ENCODE measurements around the gene PCBP1.
"Not testable (repeated sequence)": the region's sequence is repeated elsewhere in the genome, so short reads cannot be mapped to it uniquely, and the experiment has no call there.

The PCBP1 gene

DNA sequence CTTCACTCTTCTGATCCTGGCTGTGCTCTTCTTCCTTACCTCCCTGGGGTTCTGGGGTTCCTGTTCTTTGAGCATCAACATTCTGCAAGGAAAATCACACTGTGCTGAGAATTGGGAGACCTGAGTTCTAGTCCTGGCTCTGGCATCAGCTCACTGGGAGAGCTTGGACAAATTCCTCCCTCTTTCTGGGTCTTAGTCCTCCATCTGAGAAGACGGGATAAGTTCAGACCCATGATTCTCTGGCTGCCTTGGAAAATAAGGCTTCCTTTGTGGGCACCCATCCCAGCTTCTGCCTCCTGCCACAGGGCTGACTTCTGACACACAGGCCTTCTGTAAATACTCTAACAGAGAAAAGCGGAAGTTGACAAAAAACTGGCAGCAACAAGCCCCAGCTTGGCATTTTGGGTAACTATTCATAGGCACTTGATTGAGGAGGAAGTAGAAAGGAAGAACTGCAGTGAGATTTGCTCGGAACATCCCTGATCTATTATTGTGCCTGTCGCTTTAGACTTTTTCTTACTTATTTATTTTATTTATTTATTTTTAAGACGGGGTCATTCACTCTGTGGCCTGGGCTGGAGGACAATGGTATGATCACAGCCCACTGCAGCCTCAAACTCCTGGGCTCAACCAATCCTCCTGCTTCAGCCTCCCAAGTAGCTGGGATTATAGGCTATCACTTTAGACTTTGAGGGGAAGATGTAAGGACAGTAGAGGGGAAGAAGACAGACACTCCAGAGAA lies 7.9 kb downstream of the PCBP1 start:
- in situ Hi-C loops (cut with MboI; ENCODE audit: low sequenced_read_pairs) = no loop called here

DNA sequence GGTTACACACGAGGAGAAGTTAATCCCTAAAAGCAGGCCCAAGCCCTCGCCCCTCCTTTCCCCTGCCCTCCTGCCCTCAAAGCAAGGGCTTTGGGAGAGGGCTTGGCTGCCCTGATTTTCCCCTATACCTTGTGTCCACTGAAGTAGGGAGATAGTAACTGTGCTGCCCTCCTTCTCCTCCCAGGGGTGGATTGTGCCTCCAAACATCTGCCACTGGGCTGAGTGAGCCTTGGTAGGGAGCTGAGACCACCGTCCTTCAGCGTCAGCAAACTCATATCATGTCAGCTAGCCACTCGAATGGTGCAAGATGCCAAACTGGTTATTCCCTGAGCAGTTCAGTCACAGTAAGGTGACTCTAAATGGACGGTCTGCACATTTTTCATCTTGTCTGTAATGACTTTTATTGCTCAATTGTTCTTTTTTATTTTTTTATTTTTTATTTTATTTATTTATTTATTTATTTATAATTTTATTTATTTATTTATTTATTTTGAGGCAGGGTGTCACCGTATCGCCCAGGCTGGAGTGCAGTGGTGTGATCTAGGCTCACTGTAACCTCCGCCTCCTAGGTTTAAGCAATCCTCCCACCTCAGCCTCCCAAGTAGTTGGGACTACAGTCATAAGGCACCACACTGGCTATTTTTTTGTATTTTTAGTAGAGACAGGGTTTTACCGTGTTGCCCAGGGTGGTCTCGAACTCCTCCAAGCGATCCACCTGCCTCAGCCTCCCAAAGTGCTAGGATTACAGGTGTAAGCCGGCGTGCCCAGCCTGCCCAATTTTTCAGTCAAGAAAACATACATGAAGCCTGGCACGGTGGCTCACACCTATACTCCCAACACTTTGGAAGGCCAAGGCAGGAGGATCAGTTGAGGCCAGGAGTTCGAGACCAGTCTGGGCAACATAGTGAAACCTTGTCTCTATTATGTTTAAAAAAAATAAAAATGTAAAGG lies 8.7 kb downstream of the PCBP1 start:
- in situ Hi-C loops (cut with MboI; ENCODE audit: low sequenced_read_pairs) = no loop called here

DNA sequence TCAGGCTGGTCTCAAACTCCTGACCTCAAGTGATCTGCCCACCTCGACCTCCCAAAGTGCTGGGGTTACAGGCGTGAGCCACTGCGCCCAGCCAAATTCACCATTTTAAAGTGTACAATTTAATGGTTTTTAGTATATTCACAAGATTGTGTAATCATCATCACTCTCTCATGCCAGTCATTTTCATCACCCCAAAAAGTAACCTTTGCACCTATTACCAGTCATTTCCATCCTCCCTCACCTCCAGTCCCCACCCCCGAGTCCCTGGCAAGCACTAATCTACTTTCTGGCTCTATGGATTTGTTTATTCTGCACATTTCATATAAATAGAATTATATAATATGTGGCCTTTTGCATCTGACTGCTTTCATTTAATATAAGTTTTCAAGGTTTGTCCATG lies 10.8 kb downstream of the PCBP1 start:
- in situ Hi-C loops (cut with MboI; ENCODE audit: low sequenced_read_pairs) = no loop called here

DNA sequence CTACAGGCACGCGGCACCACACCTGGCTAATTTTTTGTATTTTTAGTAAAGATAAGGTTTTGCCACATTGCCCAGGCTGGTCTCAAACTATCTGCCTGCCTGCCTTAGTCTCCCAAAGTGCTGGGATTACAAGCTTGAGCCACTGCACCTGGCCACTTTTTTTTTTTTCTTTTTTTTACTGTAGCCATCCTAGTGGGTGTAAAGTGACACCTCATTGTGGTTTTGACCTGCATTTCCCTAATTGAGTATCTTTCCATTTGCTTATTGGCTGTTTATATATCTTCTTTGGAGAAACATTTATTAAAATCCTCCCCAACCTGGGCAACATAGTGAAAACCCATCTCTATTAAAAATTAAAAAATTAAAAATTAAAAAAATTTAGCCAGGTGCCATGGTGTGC lies 12.0 kb downstream of the PCBP1 start:
- in situ Hi-C loops (cut with MboI; ENCODE audit: low sequenced_read_pairs) = no loop called here

DNA sequence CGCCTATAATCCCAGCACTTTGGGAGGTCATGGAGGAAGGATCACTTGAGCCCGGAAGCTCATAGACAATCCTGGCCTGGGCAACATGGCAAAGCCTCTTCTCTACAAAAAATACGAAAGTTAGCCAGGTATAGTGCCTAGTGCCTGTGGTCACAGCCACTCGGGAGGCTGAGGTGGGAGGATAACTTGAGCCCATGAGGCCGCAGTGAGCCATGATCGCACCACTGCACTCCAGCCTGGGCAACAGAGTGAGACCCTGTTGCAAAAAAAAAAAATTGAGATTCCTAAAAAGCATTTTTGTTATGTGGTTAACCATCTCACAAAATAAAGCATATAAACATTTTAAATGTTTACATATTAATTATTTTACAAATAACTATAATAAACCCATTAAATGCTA lies 13.9 kb downstream of the PCBP1 start:
- in situ Hi-C loops (cut with MboI; ENCODE audit: low sequenced_read_pairs) = no loop called here

DNA sequence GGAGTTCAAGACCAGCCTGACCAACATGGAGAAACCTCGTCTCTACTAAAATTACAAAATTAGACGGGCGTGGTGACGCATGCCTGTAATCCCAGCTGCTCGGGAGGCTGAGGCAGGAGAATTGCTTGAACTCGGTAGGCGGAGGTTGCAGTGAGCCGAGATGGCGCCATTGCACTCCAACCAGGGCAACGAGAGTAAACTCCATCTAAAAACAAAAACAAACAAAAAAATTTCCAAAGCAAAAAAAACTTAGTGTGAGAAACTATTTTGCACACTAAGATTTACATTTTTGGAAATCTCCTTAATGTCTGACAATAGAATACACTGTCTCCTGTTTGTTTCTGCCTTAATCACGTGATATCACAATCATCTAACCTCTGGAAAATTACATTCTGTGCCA lies 14.4 kb downstream of the PCBP1 start:
- in situ Hi-C loops (cut with MboI; ENCODE audit: low sequenced_read_pairs) = not testable (repeated sequence)

DNA sequence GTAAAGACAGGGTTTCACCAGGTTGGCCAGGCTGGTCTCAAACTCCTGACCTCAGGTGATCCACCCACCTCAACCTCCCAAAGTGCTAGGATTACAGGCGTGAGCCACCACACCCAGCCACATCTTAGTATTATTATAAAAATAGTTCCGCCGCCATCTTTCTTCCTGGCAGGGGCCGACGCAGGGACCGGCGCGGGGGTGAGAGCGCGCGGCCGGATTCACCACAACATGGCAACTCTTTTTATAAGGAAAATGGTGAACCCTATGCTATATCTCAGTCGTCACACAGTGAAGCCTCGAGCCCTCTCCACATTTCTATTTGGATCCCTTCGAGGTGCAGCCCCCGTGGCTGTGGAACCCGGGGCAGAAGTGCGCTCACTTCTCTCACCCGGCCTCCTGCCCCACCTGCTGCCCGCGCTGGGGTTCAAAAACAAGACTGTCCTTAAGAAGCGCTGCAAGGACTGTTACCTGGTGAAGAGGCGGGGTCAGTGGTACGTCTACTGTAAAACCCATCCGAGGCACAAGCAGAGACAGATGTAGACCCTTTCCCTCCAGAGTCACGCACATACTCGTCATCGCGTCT lies 15.1 kb downstream of the PCBP1 start:
- in situ Hi-C loops (cut with MboI; ENCODE audit: low sequenced_read_pairs) = not testable (repeated sequence)

DNA sequence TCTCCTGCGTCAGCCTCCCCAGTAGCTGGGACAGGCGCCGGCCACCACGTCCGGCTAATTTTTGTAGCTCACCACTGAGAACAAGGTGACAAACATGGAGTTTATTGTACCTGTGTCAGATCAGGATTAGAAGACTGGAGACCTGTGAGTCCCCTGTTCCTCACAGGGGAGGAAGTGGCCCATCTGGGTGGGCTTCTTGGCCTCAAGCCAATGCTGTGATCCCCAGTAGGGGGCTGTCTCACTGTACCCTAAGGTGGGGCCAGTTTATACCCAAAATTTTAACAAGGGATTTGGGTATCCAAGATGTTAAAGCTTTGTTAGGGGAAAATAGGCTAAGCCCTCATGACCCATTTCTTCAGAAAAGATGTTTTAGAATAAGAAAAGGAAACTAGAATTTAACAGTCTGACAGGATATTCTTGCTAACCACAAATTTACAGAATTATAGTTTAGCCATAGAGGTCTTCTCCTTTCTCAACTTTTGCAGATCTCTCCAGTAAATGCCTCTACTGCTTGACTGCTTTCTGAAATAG lies 16.3 kb downstream of the PCBP1 start:
- in situ Hi-C loops (cut with MboI; ENCODE audit: low sequenced_read_pairs) = no loop called here

DNA sequence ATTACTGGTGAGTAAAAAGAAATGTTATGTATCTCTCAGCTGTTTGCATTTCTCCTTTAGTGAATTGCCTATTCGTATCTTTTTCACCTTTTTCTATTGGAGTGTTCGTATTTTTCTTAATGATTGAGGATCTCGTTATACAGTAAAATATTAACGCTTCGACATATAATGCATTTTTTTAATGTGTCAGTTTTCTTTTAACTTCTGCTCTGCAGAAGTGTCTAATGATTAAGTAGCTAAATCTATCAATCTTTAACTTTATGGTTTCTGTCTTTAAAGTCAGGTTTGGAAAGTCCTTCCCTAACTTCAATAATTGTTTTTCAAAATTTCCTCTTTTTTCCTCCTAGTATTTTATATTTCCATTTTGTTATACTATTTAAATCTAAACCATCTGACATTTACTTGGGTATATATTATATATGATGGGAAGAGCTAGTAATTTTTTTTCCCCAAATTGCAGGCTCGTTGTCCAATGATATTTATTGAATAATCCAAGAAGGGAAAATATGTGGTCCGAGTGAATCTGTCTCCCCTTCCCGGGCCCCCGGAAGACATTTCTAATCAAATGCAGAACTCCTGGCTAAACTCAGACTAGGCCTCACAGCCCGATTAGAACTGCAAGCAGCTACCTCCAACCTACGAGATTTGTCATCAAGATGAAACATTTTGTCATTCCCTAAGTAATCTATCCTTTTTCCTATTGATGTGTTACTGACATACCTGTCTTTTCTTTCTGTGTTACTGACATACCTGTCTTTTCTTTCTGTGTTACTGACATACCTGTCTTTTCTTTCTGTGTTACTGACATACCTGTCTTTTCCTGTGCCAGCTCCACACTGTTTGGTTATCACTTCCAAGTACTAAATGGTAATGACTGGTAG lies 17.2 kb downstream of the PCBP1 start:
- in situ Hi-C loops (cut with MboI; ENCODE audit: low sequenced_read_pairs) = no loop called here

DNA sequence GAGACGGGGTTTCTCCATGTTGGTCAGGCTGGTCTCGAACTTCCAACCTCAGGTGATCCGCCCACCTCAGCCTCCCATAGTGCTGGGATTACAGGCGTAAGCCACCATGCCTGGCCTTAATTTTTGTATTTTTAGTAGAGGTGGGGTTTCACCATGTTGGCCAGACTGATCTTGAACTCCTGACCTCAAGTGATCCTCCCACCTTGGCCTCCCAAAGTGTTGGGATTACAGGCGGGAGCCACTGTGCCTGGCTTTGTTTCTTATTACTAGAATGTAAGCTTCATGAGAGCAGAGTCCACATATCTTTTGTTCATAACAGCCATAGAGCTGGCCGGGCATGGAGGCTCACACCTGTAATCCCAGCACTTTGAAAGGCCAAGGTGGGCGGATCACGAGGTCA lies 18.9 kb downstream of the PCBP1 start:
- in situ Hi-C loops (cut with MboI; ENCODE audit: low sequenced_read_pairs) = not testable (repeated sequence)

DNA sequence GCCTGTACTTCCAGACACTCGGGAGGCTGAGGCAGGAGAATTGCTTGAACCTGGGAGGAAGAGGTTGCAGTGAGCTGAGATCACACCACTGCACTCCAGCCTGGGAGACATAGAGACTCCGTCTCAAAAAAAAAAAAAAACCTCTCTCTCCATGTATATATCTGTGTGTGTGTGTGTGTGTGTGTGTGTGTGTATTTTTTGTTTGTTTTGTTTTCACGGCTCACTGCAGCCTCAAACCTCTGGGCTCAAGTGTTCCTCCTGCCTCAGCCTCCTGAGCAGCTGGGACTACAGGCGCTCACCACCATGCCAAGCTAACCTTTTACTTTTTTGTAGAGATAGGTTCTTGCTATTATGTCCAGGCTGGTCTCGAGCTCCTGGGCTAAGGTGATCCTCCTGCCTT lies 23.1 kb downstream of the PCBP1 start:
- in situ Hi-C loops (cut with MboI; ENCODE audit: low sequenced_read_pairs) = not testable (repeated sequence)

DNA sequence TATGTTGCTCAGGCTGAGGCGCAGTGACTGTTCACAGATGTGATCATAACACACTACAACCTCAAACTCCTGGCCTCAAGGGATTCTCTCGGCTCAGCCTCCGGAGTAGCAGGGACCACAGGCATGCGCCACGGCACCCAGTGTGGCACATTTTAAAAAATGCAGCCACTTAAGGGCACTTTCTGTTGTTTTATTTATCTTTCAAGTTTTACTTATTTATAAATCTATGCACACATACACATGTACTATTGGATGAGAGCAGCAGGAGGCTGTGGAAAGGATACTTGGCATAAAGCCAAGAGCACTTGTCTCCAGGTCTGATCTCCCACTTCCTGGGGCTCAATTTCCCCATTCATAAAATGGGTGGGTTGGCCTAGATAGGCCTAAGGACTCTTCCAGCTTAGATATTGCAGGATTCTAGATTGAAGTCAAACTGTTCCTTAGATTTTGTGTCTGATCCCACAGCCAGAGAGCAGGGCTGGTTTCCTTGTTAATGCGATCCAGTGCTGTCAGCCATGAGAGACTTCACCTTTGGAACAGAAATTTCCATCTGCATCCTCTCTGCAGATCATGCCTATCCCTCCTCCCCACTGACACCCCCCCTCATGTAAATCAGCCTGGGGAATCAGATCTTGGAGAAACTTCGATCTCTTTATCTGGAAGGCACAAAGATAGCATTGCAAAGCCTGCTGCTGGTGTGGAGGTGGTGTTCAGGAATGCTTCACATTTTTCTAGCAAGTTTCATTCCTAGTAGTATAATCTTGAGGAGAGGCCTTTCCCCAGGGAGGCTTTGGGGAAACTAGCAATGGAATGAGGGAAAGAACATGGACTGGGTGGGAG lies 24.7 kb downstream of the PCBP1 start:
- in situ Hi-C loops (cut with MboI; ENCODE audit: low sequenced_read_pairs) = no loop called here

DNA sequence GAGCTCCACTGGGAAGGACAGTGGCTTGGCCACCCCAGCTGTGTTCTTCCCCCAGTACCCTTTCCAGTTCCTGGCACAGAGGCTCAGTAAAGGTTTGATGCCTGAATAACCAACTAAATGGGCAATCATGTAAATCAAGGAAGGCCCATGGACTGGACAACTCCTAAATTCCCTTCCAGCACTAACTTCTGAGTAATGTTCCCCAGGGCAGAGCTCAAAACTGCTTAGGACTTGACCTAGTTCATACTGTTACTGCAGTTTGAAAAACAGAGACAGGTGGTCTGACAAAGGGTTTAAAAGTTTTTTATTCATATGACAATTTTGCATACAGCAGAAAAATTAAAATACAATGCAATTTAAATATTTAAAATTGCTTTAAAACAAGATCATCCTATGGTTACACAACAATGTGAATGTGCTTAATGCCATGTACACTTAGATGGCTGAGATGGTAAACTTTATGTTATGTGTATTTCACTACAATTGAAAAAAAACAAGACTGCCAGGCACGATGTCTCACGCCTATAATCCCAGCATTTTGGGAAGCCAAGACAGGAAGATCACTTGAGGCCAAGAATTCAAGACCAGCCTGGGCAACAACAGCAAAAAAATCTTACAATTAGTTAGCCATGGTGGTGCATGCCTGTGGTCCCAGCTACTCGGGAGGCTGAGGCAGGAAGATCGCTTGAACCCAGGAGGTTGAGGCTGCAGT lies 26.2 kb downstream of the PCBP1 start:
- in situ Hi-C loops (cut with MboI; ENCODE audit: low sequenced_read_pairs) = no loop called here

DNA sequence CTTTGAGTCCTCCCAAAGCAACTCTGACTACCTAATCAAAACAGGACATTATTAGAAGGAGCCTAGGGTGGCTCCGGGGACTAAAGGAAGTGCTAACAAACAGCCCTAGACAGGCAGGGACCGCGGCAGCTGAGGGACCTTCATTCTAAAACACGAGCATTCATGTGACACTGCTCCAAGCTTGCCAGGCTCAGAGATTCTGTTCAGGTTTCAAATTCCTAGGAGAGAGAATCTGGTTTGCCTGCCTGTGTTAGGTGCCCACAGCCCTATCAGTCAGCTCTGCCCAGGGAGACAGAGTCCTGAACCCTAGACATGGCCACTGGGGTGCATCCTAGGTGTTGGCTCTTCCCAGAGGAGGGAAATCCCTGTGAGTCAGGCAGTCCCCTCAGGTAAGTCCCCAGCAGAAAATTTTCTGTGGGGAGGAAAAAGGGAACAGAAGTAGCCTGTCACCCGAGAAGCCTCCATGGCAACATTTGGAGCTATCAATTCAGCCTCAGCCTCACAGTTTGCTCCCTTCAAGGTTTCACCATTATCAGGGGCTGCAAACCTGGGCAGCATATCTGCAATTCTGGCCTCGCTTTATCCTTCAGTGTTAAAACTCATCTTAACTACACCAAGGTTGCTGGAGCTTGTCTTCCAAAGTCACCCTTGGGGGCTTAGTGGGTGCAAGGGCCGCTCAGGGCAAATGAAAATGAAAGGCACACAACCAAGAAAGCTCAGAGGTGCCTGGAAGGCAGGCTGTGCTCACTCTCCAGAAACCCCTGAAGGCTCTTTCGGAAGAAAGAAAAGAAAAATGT lies 28.6 kb downstream of the PCBP1 start:
- in situ Hi-C loops (cut with MboI; ENCODE audit: low sequenced_read_pairs) = no loop called here

DNA sequence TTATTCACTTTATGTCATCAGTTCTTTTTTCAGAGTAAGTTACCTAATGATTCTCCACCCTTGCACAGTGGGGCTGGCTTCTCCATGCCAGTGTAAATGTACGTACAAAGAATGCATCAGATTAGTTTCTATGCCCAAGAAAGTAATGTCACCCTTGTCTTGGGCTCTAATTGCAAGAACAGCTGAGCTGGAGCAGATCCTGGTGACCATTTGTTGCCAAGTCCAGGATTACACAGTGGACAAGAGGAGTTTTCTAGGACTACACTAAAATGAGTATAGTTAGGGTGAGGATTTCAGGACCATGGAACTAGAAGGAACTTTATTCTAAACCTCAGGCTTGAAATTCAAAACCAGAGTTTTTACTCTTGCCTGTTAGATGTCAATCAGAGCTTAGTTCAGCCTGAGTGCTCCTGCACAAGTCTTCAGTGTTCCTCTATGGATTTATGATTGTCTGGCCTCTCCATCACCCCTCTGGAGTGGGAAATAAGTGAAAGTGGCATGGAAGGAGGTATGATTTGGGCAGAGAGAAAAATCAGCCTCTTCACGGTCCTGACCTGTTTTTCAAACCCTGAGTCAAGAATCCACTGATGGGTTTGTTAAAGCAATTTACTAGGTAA lies 29.8 kb downstream of the PCBP1 start:
- in situ Hi-C loops (cut with MboI; ENCODE audit: low sequenced_read_pairs) = no loop called here

DNA sequence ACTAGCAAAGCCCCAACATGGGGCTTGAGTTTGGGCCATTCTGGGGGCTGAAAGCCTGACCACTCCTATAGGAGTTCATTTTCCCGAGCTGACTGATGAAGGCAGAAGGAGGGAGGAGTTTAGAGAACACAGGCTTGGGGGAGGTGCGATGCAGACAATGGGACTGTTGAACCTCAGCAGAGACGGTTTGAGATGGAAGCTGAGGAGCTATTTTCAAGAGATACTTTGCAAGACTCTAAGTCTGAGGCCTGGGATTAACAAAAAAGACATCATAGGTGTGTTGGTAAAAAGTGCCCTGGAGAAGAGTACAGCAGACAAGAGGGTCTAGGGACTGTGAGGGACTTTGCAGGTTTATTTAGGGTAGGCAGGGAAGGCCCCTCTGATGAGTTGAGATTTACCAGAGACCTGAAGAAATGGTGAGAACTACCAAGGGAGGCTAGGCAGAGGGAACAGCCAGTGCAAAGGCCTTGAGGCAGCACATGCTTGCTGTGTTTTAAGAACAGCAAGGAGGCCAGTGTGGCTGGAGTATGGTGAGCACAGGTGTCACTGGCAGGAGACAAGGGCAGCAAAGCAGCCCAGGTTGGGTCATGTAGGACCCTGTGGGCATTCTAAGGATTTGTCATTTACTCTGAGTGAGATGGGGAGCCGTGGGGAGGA lies 31.6 kb downstream of the PCBP1 start:
- in situ Hi-C loops (cut with MboI; ENCODE audit: low sequenced_read_pairs) = no loop called here

DNA sequence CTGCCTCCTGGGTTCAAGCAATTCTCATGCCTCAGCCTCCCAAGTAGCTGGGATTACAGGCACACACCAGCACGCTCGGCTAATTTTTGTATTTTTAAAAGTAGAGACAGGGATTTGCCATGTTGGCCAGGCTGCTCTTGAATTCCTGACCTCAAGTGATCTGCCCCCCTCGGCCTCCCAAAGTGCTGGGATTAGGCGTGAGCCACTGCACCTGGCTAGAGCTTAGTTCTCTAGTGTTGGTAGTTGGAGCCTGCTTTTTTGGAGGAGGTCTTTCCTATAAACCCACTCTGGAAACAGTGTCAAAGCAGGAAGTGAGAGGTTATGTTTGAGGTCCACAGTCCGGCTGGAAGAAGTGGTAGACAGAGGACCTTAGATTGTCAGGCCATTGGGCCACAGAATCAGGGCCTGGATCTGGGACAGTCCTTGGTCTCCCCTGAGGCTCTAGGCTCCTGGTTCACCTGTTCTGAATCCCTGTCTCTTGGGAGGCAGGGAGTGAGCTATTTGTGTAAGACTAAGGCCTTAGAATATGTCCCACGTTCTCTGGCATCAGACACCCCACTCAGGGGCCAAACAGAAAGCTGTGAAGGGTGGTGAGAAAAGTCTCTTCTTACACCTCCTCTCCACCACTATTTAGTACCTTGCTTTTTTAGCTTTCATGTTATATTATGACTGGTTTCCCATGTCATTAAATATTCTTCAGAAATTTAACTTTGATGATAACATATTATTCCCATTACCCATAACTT lies 34.5 kb downstream of the PCBP1 start:
- in situ Hi-C loops (cut with MboI; ENCODE audit: low sequenced_read_pairs) = no loop called here
